HEK293 (cell line): Measurements from ENCODE around the gene NRG2.

Source experiments
- CTCF ChIA-PET: fragments of 350-600 bp; formaldehyde crosslinking; extraction: SDS; loops from one replicate; lab custom pipeline; 2021; ENCODE audit warnings: antibody characterized with exemption; lab: Yijun Ruan, JAX
- POLR2A ChIA-PET: fragments of 300-600 bp; formaldehyde crosslinking; extraction: SDS; loops from one replicate; lab custom pipeline; 2020; ENCODE audit warnings: antibody characterized with exemption, inconsistent platforms; lab: Yijun Ruan, JAX
- H3K27ac ChIP-seq: fragments of 200-500 bp; sonication (Bioruptor generic); 2 replicates; pipeline ENCODE4 v1.5.1; 2014; ENCODE audit warnings: low read depth, low read length, control low read depth, inconsistent platforms; ENCODE audit errors: extremely low read depth
- H3K36me3 ChIP-seq, 2 experiments: fragments of 200-500 bp in 1 of 2; sonication (Bioruptor generic) in 1 of 2; 1 replicate in 1 of 2; 2 replicates in 1 of 2; pipeline ENCODE4 v1.5.1; 2014 to 2017; ENCODE audit warnings: inconsistent platforms in 2 of 2, low read length in 2 of 2; ENCODE audit not compliant: control insufficient read depth in 2 of 2, insufficient read depth in 1 of 2
- H3K4me1 ChIP-seq: fragments of 200-500 bp; sonication (Bioruptor generic); 2 replicates; pipeline ENCODE4 v1.5.1; 2014; ENCODE audit warnings: mild to moderate bottlenecking, low read length, inconsistent platforms; ENCODE audit not compliant: control insufficient read depth, insufficient read depth
- H3K4me3 ChIP-seq: 2 replicates; pipeline ENCODE4 v1.5.1; 2011; ENCODE audit warnings: low read depth, mild to moderate bottlenecking, control low read depth, low read length, moderate library complexity
- H3K9me3 ChIP-seq: fragments of 200-500 bp; sonication (Bioruptor generic); 2 replicates; pipeline ENCODE4 v1.5.1; 2014; ENCODE audit warnings: low read depth, low read length, inconsistent platforms; ENCODE audit not compliant: control insufficient read depth, insufficient read depth
- KLF7 ChIP-seq: fragments of 450-650 bp; formaldehyde crosslinking; IDR thresholded peaks from 2 replicates; pipeline ENCODE4 v1.5.1; 2016; ENCODE audit warnings: missing biosample characterization, missing genetic modification characterization, borderline replicate concordance
- KLF8 ChIP-seq: fragments of 450-650 bp; formaldehyde crosslinking; IDR thresholded peaks from 2 replicates; pipeline ENCODE4 v1.5.1; 2016; ENCODE audit warnings: missing biosample characterization, missing genetic modification characterization
- SETDB1 ChIP-seq: IDR thresholded peaks from one replicate; pipeline ENCODE4 v1.6.1; 2017; ENCODE audit warnings: mild to moderate bottlenecking, low read length, moderate library complexity, mixed read lengths; ENCODE audit not compliant: insufficient read length
- ZBTB21 ChIP-seq: fragments of 450-650 bp; formaldehyde crosslinking; IDR thresholded peaks from 2 replicates; pipeline ENCODE4 v1.5.1; 2017; ENCODE audit warnings: missing biosample characterization, missing genetic modification characterization
- ZFHX2 ChIP-seq: fragments of 450-650 bp; formaldehyde crosslinking; conservative IDR thresholded peaks from 2 replicates; pipeline ENCODE4 v1.5.1; 2016; ENCODE audit warnings: missing biosample characterization, missing genetic modification characterization
- ZNF114 ChIP-seq: fragments of 450-650 bp; formaldehyde crosslinking; IDR thresholded peaks from 2 replicates; pipeline ENCODE4 v1.5.0; 2017; ENCODE audit warnings: missing biosample characterization, missing genetic modification characterization
- ZNF133 ChIP-seq: fragments of 450-650 bp; formaldehyde crosslinking; IDR thresholded peaks from 2 replicates; pipeline ENCODE4 v1.5.1; 2016; ENCODE audit warnings: missing biosample characterization, missing genetic modification characterization
- ZNF138 ChIP-seq: fragments of 450-650 bp; formaldehyde crosslinking; IDR thresholded peaks from 2 replicates; pipeline ENCODE4 v1.5.1; 2016; ENCODE audit warnings: missing biosample characterization, missing genetic modification characterization, borderline replicate concordance
- ZNF302 ChIP-seq: fragments of 450-650 bp; formaldehyde crosslinking; IDR thresholded peaks from 2 replicates; pipeline ENCODE4 v1.5.1; 2016; ENCODE audit warnings: missing biosample characterization, missing genetic modification characterization, low read depth
- ZNF311 ChIP-seq: fragments of 450-650 bp; formaldehyde crosslinking; IDR thresholded peaks from 2 replicates; pipeline ENCODE4 v1.5.1; 2017; ENCODE audit warnings: missing biosample characterization, missing genetic modification characterization, borderline replicate concordance
- ZNF354C ChIP-seq: fragments of 450-650 bp; formaldehyde crosslinking; IDR thresholded peaks from 2 replicates; pipeline ENCODE4 v1.5.1; 2016; ENCODE audit warnings: missing biosample characterization, missing genetic modification characterization, low read depth, borderline replicate concordance
- ZNF561 ChIP-seq: fragments of 450-650 bp; IDR thresholded peaks from 2 replicates; pipeline ENCODE4 v1.5.1; 2018; ENCODE audit warnings: missing biosample characterization, missing genetic modification characterization, borderline replicate concordance
- ZNF76 ChIP-seq: fragments of 450-650 bp; formaldehyde crosslinking; IDR thresholded peaks from 2 replicates; pipeline ENCODE4; 2016; ENCODE audit warnings: low read depth, missing biosample characterization, missing genetic modification characterization, borderline replicate concordance
- ZNF791 ChIP-seq: fragments of 450-650 bp; formaldehyde crosslinking; IDR thresholded peaks from 2 replicates; pipeline ENCODE4 v1.5.1; 2016; ENCODE audit warnings: missing biosample characterization, missing genetic modification characterization
- ZNF830 ChIP-seq: fragments of 450-650 bp; IDR thresholded peaks from 2 replicates; pipeline ENCODE4 v1.5.0; 2018; ENCODE audit warnings: missing biosample characterization, missing genetic modification characterization, low read depth, mild to moderate bottlenecking, moderate library complexity
- ZSCAN4 ChIP-seq: fragments of 450-650 bp; formaldehyde crosslinking; IDR thresholded peaks from 2 replicates; pipeline ENCODE4 v1.5.1; 2017; ENCODE audit warnings: missing biosample characterization, missing genetic modification characterization
- TF ChIP-seq, protein P1 (sequence below): fragments of 450-650 bp; formaldehyde crosslinking; IDR thresholded peaks from 2 replicates; pipeline ENCODE4 v1.5.1; 2016; ENCODE audit warnings: missing biosample characterization, missing genetic modification characterization

Gene NRG2

DNA sequence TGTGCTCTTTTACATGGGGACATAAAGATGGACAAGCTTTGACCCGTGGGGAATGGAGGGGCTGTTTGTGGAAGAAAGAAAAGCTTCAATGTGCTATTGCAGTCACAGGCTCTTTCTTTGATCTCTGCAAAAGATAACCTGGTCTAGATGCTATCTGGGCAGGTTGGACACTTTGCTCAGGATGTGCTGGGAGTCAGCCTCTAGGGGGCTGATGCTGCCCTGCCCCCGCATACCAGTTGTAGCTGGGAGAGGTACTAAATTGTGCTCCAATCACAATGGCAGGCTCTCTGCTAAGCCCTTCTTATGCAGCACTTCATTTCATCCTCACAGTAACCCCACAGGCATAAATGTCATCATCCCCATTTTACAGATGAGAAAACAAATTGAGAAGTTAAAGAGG, 180.3 kb downstream of the NRG2 start (continued):
- no peak for TF ChIP-seq ZNF138
- no peak for TF ChIP-seq ZNF791 (tag by site-specific recombination)
- no peak for TF ChIP-seq ZNF133 (tag by site-specific recombination)

- no peaks in the 10 kb centered on the region for H3K4me1 ChIP-seq
- TF ChIP-seq ZNF561: no peak
- H3K27ac ChIP-seq: no peak overlapping the region
- H3K36me3 ChIP-seq: peaks cover 0 to 3% of the 10 kb centered on the region in 2 experiments; a peak in 1 of 3 replicates
- POLR2A ChIA-PET: no interaction called here
- CTCF ChIA-PET: interaction anchor here (0.7 to 8.1 kb wide), 11 partner anchors 10 to 229 kb away, joined by 3 to 85 read pairs (median 6); no protein-coding TSS in a partner anchor
- H3K4me3 ChIP-seq: no peak overlapping the region
- no peaks in the 10 kb centered on the region for H3K9me3 ChIP-seq
Measured at GRCh38 chr5:139862313-139862712, 180.8 kb downstream of the NRG2 start.

GRCh38 chr5:139861889-139862207, 181.3 kb downstream of the NRG2 start:
- H3K4me1 ChIP-seq: no peaks in the 10 kb centered on the region

DNA sequence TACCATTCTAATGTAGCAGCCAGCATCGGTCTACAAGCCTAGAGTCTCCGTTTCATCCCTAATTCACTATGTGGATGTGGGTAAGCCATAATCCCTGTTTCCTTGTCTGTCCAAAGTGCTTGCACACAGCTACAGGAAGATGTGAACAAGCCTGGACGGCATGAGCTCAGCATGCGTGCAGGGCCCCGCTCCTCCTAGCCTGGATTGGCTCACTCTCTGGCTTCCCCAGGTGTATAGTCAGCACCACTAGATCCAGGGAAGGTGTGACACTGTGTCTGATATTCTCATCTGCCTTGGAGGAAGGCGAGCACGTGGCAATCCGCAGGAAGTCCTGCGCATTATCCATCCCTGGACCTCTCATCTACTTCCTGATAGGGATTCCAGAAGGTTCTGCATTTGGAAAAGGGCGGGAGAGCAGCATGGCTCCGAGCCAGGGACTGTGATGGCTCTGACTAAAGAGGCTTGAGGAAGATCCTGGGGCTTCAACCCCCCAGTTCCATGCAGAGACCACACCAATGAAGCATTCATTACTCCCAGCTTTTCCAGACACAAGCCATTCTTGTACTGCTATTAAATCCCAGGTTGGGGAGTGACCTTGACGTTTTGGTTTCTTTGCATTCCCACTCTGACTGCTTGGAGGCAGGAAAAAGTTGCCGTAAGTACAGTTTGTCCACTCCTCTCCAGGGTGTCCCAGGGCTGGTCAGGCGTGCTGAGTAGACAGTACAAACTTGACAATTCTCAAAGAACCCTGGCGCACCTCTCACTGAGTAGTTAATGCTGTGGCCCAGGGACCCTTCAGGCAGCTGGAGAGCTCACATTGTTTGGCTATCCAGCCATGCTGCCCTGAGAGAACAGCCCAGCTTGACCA, 181.8 kb downstream of the NRG2 start:
- POLR2A ChIA-PET: interaction anchor here (0.6 kb wide), 1 partner anchor 19 kb away, joined by 5 read pairs; no protein-coding TSS in a partner anchor
- Histone ChIP-seq H3K27ac (no peak overlapping the region), H3K9me3 (no peaks in the 10 kb centered on the region), H3K4me3 (no peak overlapping the region), H3K4me1 (no peaks in the 10 kb centered on the region), H3K36me3 (peaks cover 0 to 3% of the 10 kb centered on the region in 2 experiments; a peak in 1 of 3 replicates)
- TF ChIP-seq ZFHX2 (tag by site-specific recombination): no peak
- TF ChIP-seq SETDB1: no peak
- CTCF ChIA-PET: interaction anchor here (0.6 to 8.1 kb wide), 6 partner anchors 11 to 277 kb away, joined by 3 to 85 read pairs (median 4); no protein-coding TSS in a partner anchor

More at GRCh38 chr5:139861889-139862207, 181.3 kb downstream of the NRG2 start:
- POLR2A ChIA-PET: no interaction called here
- Histone ChIP-seq H3K36me3 (peaks cover 0 to 3% of the 10 kb centered on the region in 2 experiments; a peak in 1 of 3 replicates), H3K9me3 (no peaks in the 10 kb centered on the region), H3K27ac (no peak overlapping the region), H3K4me3 (no peak overlapping the region)
- CTCF ChIA-PET: interaction anchor here (0.7 to 8.1 kb wide), 7 partner anchors 11 to 228 kb away, joined by 3 to 85 read pairs (median 6); no protein-coding TSS in a partner anchor
- no peak for TF ChIP-seq ZBTB21 (tag by site-specific recombination)
- no peak for TF ChIP-seq ZNF830 (tag by site-specific recombination)
- no peak for TF ChIP-seq KLF7 (tag by site-specific recombination)
- TF ChIP-seq, protein P1, sequence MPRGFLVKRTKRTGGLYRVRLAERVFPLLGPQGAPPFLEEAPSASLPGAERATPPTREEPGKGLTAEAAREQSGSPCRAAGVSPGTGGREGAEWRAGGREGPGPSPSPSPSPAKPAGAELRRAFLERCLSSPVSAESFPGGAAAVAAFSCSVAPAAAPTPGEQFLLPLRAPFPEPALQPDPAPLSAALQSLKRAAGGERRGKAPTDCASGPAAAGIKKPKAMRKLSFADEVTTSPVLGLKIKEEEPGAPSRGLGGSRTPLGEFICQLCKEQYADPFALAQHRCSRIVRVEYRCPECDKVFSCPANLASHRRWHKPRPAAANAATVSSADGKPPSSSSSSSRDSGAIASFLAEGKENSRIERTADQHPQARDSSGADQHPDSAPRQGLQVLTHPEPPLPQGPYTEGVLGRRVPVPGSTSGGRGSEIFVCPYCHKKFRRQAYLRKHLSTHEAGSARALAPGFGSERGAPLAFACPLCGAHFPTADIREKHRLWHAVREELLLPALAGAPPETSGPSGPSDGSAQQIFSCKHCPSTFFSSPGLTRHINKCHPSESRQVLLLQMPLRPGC (tag by site-specific recombination): no peak
- TF ChIP-seq KLF8 (tag by site-specific recombination): no peak
- no peak for TF ChIP-seq ZNF76 (tag by site-specific recombination)
- no peak for TF ChIP-seq ZNF114 (tag by site-specific recombination)
- no peak for TF ChIP-seq ZNF354C (tag by site-specific recombination)
- no peak for TF ChIP-seq ZSCAN4
- no peak for TF ChIP-seq ZNF311 (tag by site-specific recombination)
- TF ChIP-seq ZNF302: no peak
- TF ChIP-seq, all 188 proteins: peak for 0
